SK-N-SH (cell line): ENCODE data around the gene CKAP2L.

Source experiments
- CHD2 ChIP-seq: fragments of 150-350 bp; IDR thresholded peaks from 2 replicates; pipeline ENCODE4 v1.6.1; 2018; ENCODE audit warnings: low read length; ENCODE audit not compliant: partially characterized antibody
- CTCF ChIP-seq: fragments of 200-600 bp; sonication (generic); IDR thresholded peaks from 2 replicates; pipeline ENCODE4 v1.6.1; 2017; ENCODE audit warnings: antibody characterized with exemption, mild to moderate bottlenecking, moderate library complexity
- ELF1 ChIP-seq: IDR thresholded peaks from 2 replicates; pipeline ENCODE4 v1.4.0; 2012
- GATA2 ChIP-seq: sonication (generic); formaldehyde crosslinking; IDR thresholded peaks from 2 replicates; pipeline ENCODE4 v1.5.0; 2020; ENCODE audit warnings: mild to moderate bottlenecking, missing genetic modification reagents
- MAX ChIP-seq: IDR thresholded peaks from 2 replicates; pipeline ENCODE4 v1.4.0; 2012; ENCODE audit warnings: low read depth
- MEF2A ChIP-seq: IDR thresholded peaks from 2 replicates; pipeline ENCODE4 v1.4.0; 2012; ENCODE audit warnings: low read depth, borderline replicate concordance
- NRF1 ChIP-seq: IDR thresholded peaks from 2 replicates; pipeline ENCODE4 v1.6.1; 2012; ENCODE audit warnings: low read depth, mild to moderate bottlenecking, low read length
- POLR2AphosphoS5 ChIP-seq: IDR thresholded peaks from 2 replicates; pipeline ENCODE4 v1.6.1; 2012; ENCODE audit warnings: low read depth, low read length
- RFX5 ChIP-seq: IDR thresholded peaks from 2 replicates; pipeline ENCODE4 v1.6.1; 2012; ENCODE audit warnings: mild to moderate bottlenecking, improper control_type of control experiment, low read length
- SIN3A ChIP-seq: IDR thresholded peaks from 2 replicates; pipeline ENCODE4 v1.6.1; 2012; ENCODE audit warnings: low read depth, mild to moderate bottlenecking, low read length, moderate library complexity, borderline replicate concordance
- TAF1 ChIP-seq: IDR thresholded peaks from 2 replicates; pipeline ENCODE4 v1.6.1; 2012; ENCODE audit warnings: low read depth, mild to moderate bottlenecking, low read length, moderate library complexity, borderline replicate concordance
- YY1 ChIP-seq: IDR thresholded peaks from 2 replicates; pipeline ENCODE4 v1.4.0; 2012; ENCODE audit warnings: low read depth, mild to moderate bottlenecking
- TF ChIP-seq, protein P1 (sequence below): fragments of 150-350 bp; IDR thresholded peaks from 2 replicates; pipeline ENCODE4 v1.6.1; 2016; ENCODE audit warnings: mild to moderate bottlenecking, low read depth, low read length

DNA sequence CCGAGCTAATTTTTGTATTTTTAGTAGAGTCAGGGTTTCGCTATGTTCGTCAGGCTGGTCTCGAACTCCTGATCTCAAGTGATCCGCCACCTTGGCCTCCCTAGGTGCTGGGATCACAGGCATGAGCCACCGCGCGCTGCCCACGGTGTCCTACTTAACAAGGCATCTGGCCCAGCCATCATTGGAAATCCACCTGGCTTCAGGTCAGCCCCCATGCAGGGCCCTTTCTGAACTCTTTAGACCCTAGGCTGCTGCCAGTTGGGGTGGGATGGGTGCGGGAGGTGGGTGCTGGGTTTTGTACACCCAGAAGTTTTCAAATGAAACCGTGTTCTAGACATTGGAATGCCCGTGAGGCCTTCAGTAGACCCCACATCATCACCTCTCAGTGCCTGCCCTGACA lies 70.2 kb downstream of the CKAP2L start:
- TF ChIP-seq CTCF (no peak), POLR2AphosphoS5 (no peak), CHD2 (no peak), YY1 (no peak), GATA2 (CRISPR knock-in tag) (no peak), RFX5 (no peak), TAF1 (no peak), NRF1 (no peak), MAX (no peak), MEF2A (no peak), ELF1 (no peak), SIN3A (no peak)
- TF ChIP-seq, protein P1, sequence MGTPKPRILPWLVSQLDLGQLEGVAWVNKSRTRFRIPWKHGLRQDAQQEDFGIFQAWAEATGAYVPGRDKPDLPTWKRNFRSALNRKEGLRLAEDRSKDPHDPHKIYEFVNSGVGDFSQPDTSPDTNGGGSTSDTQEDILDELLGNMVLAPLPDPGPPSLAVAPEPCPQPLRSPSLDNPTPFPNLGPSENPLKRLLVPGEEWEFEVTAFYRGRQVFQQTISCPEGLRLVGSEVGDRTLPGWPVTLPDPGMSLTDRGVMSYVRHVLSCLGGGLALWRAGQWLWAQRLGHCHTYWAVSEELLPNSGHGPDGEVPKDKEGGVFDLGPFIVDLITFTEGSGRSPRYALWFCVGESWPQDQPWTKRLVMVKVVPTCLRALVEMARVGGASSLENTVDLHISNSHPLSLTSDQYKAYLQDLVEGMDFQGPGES: no peak
